AG09309 (cell line): ENCODE results near the gene EHMT1.
"Not testable (repeated sequence)": the region's sequence is repeated elsewhere in the genome, so short reads cannot be mapped to it uniquely, and the experiment has no call there.

ENCODE experiments used
- DNase-seq: peaks from one replicate; pipeline ENCODE4 v3.0.0-alpha.2; 2010; ENCODE audit warnings: low read depth
- H3K4me3 ChIP-seq: 2 replicates; pipeline ENCODE4 v1.5.1; 2011; ENCODE audit warnings: mild to moderate bottlenecking, low read depth, low read length, moderate library complexity; ENCODE audit not compliant: control insufficient read depth
- CTCF ChIP-seq: IDR thresholded peaks from 2 replicates; pipeline ENCODE4 v1.5.1; 2011; ENCODE audit warnings: mild to moderate bottlenecking, low read depth, low read length, inconsistent platforms; ENCODE audit not compliant: insufficient read depth, control insufficient read depth; ENCODE audit errors: missing control alignments

Gene EHMT1

GRCh38 chr9:137721899-137722298 lies 103.1 kb downstream of the EHMT1 start:
- DNase-seq: no peak
- H3K4me3 ChIP-seq: no peak overlapping the region
- TF ChIP-seq CTCF: no peak

GRCh38 chr9:137722481-137722880 lies 103.7 kb downstream of the EHMT1 start:
- TF ChIP-seq CTCF: no peak
- DNase-seq: no peak
- no peak overlapping the region for H3K4me3 ChIP-seq

GRCh38 chr9:137723356-137723755 lies 104.6 kb downstream of the EHMT1 start:
- H3K4me3 ChIP-seq, DNase-seq: not testable (repeated sequence)

GRCh38 chr9:137723783-137724445 lies 105.1 kb downstream of the EHMT1 start:
- no peak for TF ChIP-seq CTCF
- no peak for DNase-seq
- no peak overlapping the region for H3K4me3 ChIP-seq

- TF ChIP-seq CTCF: no peak
- no peak overlapping the region for H3K4me3 ChIP-seq
These were observed 106.0 kb downstream of the EHMT1 start for GRCh38 chr9:137724818-137725240.

GRCh38 chr9:137725598-137725997 lies 106.8 kb downstream of the EHMT1 start:
- no peak for TF ChIP-seq CTCF
- no peak for DNase-seq

More at GRCh38 chr9:137724818-137725240, 106.0 kb downstream of the EHMT1 start:
- DNase-seq: no peak

GRCh38 chr9:137726336-137726735 lies 107.5 kb downstream of the EHMT1 start:
- DNase-seq, H3K4me3 ChIP-seq: not testable (repeated sequence)

More at GRCh38 chr9:137725598-137725997, 106.8 kb downstream of the EHMT1 start:
- no peak overlapping the region for H3K4me3 ChIP-seq

GRCh38 chr9:137726764-137727163 lies 108.0 kb downstream of the EHMT1 start:
- TF ChIP-seq CTCF: no peak
- no peak overlapping the region for H3K4me3 ChIP-seq
- no peak for DNase-seq
